Measurements from ENCODE around the gene CIAO2A.

CIAO2A gene

DNA sequence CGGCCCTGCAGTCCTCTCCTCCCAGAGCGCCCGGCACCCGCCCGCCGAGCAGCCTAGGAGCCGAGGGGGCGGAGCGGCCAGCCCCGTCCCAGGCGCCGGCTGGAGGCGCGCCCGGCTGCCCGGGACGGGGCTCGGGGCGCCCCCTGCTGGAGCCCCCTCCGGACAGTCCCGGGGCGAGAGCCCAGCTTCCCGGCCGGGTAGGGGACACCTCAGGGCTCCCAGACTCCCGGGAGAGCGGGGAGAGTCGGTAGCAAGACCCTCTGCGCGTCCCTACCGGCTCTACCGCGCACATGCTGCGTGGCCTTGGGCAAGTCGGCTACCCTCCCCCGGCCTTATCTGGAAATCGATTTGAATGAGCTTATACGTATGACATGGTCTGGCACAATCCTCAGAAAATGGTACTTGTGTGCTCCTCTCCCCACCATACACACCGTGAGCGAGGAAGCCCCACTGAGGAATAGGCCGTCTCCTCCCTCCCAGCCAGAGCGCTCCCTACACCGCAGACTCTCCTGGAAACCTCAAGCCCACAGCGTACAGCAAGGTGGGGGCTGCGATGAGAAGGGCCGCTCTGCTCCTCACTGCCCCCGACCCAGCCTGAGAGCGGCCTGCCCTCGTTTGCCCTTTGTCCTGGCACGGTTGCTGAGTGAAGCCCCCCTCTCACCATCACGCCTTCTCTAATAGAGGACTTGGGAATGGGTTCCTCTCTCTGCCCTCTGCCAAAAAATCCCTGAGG, 47.1 kb downstream of the CIAO2A start, which contains the start of gene DAPK2:
Gene DAPK2, minus strand, starts transcription at position 65 of the 733 bp plus-strand sequence. CDS start 6,224 bp downstream, outside the sequence.
- DNase-seq (ENCODE audit: low read depth), result no peak
- TF ChIP-seq, protein P1, sequence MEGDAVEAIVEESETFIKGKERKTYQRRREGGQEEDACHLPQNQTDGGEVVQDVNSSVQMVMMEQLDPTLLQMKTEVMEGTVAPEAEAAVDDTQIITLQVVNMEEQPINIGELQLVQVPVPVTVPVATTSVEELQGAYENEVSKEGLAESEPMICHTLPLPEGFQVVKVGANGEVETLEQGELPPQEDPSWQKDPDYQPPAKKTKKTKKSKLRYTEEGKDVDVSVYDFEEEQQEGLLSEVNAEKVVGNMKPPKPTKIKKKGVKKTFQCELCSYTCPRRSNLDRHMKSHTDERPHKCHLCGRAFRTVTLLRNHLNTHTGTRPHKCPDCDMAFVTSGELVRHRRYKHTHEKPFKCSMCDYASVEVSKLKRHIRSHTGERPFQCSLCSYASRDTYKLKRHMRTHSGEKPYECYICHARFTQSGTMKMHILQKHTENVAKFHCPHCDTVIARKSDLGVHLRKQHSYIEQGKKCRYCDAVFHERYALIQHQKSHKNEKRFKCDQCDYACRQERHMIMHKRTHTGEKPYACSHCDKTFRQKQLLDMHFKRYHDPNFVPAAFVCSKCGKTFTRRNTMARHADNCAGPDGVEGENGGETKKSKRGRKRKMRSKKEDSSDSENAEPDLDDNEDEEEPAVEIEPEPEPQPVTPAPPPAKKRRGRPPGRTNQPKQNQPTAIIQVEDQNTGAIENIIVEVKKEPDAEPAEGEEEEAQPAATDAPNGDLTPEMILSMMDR (conservative IDR thresholded peaks at IDR 0.05; ENCODE audit: low read depth, low read length), result peak; percentile 63
- H3K4me3 ChIP-seq (ENCODE audit: low read length), result peak within 1 kb of the TSS; percentile 53

DNA sequence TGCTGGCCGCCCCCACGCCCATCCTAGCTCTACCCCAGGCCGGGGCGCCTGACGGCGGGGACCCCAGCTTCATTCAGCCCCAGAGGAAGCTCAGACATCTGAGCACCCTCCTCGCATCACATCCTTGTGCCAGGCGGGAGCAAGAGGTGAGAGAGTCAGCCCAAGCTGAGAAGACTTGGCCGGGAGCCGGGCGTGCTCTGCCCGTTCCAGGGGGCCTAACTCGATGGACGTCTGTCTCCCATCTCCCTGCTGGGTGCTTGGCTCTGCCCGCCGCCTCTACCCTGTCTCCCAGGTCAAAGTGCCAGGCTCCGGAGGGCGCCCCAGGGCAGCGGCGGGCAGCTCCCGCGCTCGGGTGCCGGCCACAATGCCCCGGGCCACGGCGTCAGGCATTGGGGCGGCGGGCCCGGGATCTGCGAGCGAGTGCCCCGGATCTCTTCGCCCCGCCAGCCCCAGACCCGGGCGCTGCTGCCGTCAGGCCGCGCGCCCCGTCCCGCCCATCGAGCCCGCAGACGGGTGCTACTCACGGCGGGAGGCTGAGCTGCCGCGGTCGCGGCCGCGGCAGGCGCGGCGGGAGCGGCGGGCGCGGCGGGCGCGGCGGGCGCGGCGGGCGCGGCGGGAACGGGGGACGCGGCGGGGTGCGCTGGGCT, 47.7 kb downstream of the CIAO2A start:
- DNase-seq (ENCODE audit: low read depth), result no peak
- TF ChIP-seq, protein P1 (conservative IDR thresholded peaks at IDR 0.05; ENCODE audit: low read depth, low read length), result no peak
- H3K4me3 ChIP-seq (ENCODE audit: low read length), result peak overlapping the region; percentile 39

DNA sequence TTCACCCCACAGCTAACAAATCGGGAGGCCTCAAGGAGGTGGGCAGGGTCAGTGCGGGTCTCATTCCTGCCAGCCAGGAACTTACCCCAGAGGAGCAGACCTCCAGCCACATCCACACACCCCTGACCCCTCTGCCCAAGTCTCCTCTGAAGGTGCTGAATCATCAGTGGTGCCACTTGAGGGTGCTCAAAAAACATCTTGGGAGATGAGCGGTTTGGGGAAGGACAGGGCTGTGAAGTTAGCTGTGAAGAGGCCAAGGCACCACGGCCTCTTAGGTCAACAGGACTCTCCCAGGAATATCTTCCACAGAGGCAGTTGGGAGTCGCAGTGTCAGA, 48.6 kb downstream of the CIAO2A start:
- DNase-seq (ENCODE audit: low read depth), result no peak
- TF ChIP-seq, protein P1 (conservative IDR thresholded peaks at IDR 0.05; ENCODE audit: low read depth, low read length), result no peak
- H3K4me3 ChIP-seq (ENCODE audit: low read length), result no peak overlapping the region

DNA sequence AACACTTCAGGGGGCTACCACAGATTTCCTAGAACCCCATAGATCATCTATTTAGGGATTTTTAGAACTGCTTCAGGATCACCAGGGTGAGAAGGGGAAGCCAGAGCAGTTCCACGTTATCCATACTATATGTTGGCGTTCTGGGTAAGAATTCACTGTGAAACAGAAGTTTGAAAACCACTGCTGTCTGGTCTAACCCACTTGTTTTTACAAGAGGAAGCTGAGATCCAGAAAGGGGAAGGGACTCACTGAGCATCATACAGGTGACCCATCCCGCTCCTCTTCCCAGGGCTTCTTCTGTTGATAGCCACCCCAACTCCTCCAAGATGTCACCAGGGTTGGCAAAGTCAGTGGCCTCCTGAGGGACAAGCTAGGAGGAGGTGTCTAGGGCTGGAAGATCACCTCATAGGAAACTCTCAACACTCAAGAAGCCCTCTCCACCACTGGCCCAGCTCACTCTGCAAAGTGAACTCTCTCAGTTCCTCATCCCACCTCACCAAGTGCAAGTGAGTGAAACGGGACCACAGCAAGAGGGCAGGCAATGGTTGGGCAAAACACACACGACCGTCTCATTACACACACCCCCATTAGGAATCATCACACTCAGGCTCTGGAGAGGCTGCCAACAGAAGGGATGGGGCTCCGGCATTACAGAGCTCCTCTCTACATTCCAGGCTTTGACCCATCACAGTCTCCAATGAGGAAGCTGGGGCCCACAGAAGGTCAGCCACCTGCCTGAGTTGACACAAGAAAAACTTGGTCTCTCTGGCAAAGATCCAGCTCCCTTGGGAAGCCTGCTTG, 49.1 kb downstream of the CIAO2A start:
- DNase-seq (ENCODE audit: low read depth), result no peak
- TF ChIP-seq, protein P1 (conservative IDR thresholded peaks at IDR 0.05; ENCODE audit: low read depth, low read length), result no peak

DNA sequence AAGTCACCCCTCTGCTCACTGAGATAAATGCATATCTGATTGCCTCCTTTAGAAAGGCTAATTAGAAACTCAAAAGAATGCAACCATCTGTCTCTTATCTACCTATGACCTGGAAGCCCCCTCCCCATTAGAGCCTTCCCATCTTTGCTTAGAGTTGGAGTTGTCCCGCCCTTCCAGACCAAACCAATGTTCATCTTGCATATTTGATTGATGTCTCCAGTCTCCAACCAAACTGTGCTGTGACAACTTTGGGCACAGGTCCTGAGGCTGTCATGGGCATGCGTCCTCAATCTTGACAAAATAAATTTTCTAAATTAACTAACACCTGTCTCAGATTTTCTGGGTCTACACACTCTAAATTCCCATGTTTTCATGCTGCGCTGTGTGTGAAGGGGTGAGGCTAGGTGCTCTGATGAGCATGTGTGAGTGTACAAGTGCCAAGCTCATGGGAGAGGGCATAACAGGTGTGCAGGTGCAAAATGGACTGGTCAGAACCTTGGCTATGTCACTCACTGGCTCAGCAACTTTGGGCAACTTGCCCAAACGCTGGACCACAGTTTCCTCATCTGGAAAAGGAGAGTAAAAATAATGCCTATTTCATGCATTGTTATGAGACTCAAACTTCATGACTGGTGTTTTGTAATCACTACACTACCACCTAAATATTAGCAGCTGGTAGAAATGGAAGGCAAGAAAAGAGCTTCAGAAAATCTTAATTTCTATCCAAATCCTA, 54.6 kb downstream of the CIAO2A start:
- TF ChIP-seq, protein P1 (conservative IDR thresholded peaks at IDR 0.05; ENCODE audit: low read depth, low read length), result no peak
- no peak overlapping the region for H3K4me3 ChIP-seq (ENCODE audit: low read length)
- no peak for DNase-seq (ENCODE audit: low read depth)

More for the DNA sequence above, 49.1 kb downstream of the CIAO2A start:
- no peak overlapping the region for H3K4me3 ChIP-seq (ENCODE audit: low read length)

DNA sequence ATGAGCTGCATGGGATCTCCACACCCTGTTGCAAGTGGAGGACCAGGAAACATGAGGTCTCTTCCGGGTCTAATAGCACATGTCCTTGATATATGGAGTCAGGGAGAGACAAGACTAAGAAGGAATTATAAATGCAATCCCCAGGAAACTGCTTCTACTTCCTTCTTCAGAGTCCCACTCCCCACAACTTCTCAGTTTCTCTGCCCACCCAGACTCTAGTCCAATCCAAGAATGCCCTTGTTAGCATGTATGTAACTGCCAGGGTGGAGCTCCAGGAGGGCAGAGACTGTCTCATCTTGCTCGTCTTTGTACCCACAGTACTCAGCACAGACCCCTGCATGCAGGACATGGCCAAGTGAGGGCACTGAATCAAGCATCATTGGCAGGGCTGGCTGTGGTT, 55.7 kb downstream of the CIAO2A start:
- TF ChIP-seq, protein P1 (conservative IDR thresholded peaks at IDR 0.05; ENCODE audit: low read depth, low read length), result no peak
- no peak overlapping the region for H3K4me3 ChIP-seq (ENCODE audit: low read length)
- DNase-seq (ENCODE audit: low read depth), result no peak

Data from retinal pigment epithelial cell (primary cell).